IMR-90 (cell line): ENCODE measurements around the gene CTAGE4. TPM values are rescaled to one million over a fixed set of nuclear protein-coding genes. Genes with fewer than 3 reads are reported as not detected.

Experiments
- ATAC-seq: fragments of 200-7000 bp; cut with Tn5 transposase; 2 replicates; pipeline ENCODE4 v1.9.1; 2020; ENCODE audit warnings: low read depth, mild to moderate bottlenecking, moderate library complexity
- BruUV-seq: library from RNA; stranded (reverse); fragments of 400-500 nt; replicated peaks from 2 replicates; lab custom pipeline; 2021; lab: Mats Ljungman, UMichigan
- CTCF ChIA-PET: fragments of 300-600 bp; formaldehyde crosslinking; extraction: SDS; loops from one replicate; lab custom pipeline; 2021; ENCODE audit warnings: antibody characterized with exemption; lab: Yijun Ruan, JAX
- POLR2A ChIA-PET: fragments of 300-600 bp; sonication (Branson Sonifier 250); formaldehyde crosslinking; loops from one replicate; lab custom pipeline; 2022; ENCODE audit warnings: antibody characterized with exemption; ENCODE audit not compliant: unreplicated experiment; lab: Charles Lee
- DNase-seq: peaks from one replicate; pipeline ENCODE4 v3.0.0; 2013
- H2AFZ ChIP-seq: replicated peaks from 2 replicates; pipeline ENCODE3; 2013; ENCODE audit warnings: low read length, mild to moderate bottlenecking; ENCODE audit not compliant: poor library complexity
- H2AK5ac ChIP-seq: 2 replicates; pipeline ENCODE4 v1.6.1; 2013; ENCODE audit warnings: low read depth, low read length, inconsistent platforms
- H2AK9ac ChIP-seq: replicated peaks from 2 replicates; pipeline ENCODE3; 2013; ENCODE audit warnings: mild to moderate bottlenecking, low read depth, low read length, moderate library complexity; ENCODE audit not compliant: poor library complexity
- H2BK120ac ChIP-seq: 2 replicates; pipeline ENCODE4 v1.6.1; 2013; ENCODE audit warnings: low read depth, low read length, inconsistent platforms
- H2BK15ac ChIP-seq: 3 replicates; pipeline ENCODE4 v1.6.1; 2013; ENCODE audit warnings: low read depth, low read length, inconsistent platforms
- H2BK20ac ChIP-seq: 2 replicates; pipeline ENCODE4 v1.6.1; 2013; ENCODE audit warnings: low read depth, mild to moderate bottlenecking, inconsistent platforms, low read length, moderate library complexity
- H2BK5ac ChIP-seq: 2 replicates; pipeline ENCODE4 v1.6.1; 2013; ENCODE audit warnings: mild to moderate bottlenecking, low read depth, low read length, inconsistent platforms; ENCODE audit not compliant: poor library complexity, severe bottlenecking
- H3K14ac ChIP-seq: replicated peaks from 2 replicates; pipeline ENCODE4 v1.6.1; 2013; ENCODE audit warnings: low read depth, low read length, inconsistent platforms
- H3K18ac ChIP-seq: 2 replicates; pipeline ENCODE4 v1.6.1; 2013; ENCODE audit warnings: low read depth, low read length, control low read depth
- H3K23ac ChIP-seq: 2 replicates; pipeline ENCODE4 v1.6.1; 2013; ENCODE audit warnings: low read depth, low read length, inconsistent platforms
- H3K27ac ChIP-seq: 2 replicates; pipeline ENCODE4 v1.5.1; 2013; ENCODE audit warnings: mild to moderate bottlenecking, control low read depth, low read length; ENCODE audit not compliant: insufficient read depth
- H3K27me3 ChIP-seq: 2 replicates; pipeline ENCODE4 v1.6.1; 2013; ENCODE audit warnings: low read length; ENCODE audit not compliant: control insufficient read depth, insufficient read depth
- H3K36me3 ChIP-seq: 2 replicates; pipeline ENCODE4 v1.6.1; 2013; ENCODE audit warnings: low read length, mixed read lengths; ENCODE audit not compliant: control insufficient read depth, insufficient read depth
- H3K4ac ChIP-seq: 2 replicates; pipeline ENCODE4 v1.6.1; 2013; ENCODE audit warnings: low read depth, low read length, inconsistent platforms
- H3K4me1 ChIP-seq: 2 replicates; pipeline ENCODE4 v1.6.1; 2013; ENCODE audit warnings: low read length, mixed read lengths; ENCODE audit not compliant: control insufficient read depth, insufficient read depth
- H3K4me2 ChIP-seq: 2 replicates; pipeline ENCODE4 v1.6.1; 2013; ENCODE audit warnings: low read depth, mild to moderate bottlenecking, control low read depth, low read length, moderate library complexity
- H3K4me3 ChIP-seq: 2 replicates; pipeline ENCODE4 v1.5.1; 2013; ENCODE audit warnings: low read depth, mild to moderate bottlenecking, control low read depth, low read length, moderate library complexity; ENCODE audit not compliant: insufficient read depth
- H3K56ac ChIP-seq: 2 replicates; pipeline ENCODE4 v1.6.1; 2013; ENCODE audit warnings: low read length, inconsistent platforms; ENCODE audit not compliant: insufficient read depth; ENCODE audit errors: extremely low read depth
- H3K79me1 ChIP-seq, 2 experiments: 2 replicates each; pipeline ENCODE4 v1.6.1; 2013; ENCODE audit warnings: low read length in 2 of 2, inconsistent platforms in 1 of 2, low read depth in 1 of 2
- H3K9ac ChIP-seq: 2 replicates; pipeline ENCODE4 v1.6.1; 2013; ENCODE audit warnings: low read depth, low read length, control low read depth
- H3K9me1 ChIP-seq: 2 replicates; pipeline ENCODE4 v1.6.1; 2013; ENCODE audit warnings: low read length, inconsistent platforms; ENCODE audit not compliant: insufficient read depth
- H3K9me3 ChIP-seq: 2 replicates; pipeline ENCODE4 v1.6.1; 2013; ENCODE audit warnings: low read length; ENCODE audit not compliant: control insufficient read depth, insufficient read depth
- H4K20me1 ChIP-seq: 2 replicates; pipeline ENCODE4 v1.6.1; 2013; ENCODE audit warnings: low read length, inconsistent platforms; ENCODE audit not compliant: insufficient read depth
- H4K5ac ChIP-seq: 2 replicates; pipeline ENCODE4 v1.6.1; 2013; ENCODE audit warnings: mild to moderate bottlenecking, low read depth, low read length, control low read depth
- H4K8ac ChIP-seq, 2 experiments: 2 replicates each; pipeline ENCODE4 v1.6.1; 2013; ENCODE audit warnings: low read depth in 2 of 2, low read length in 2 of 2, control low read depth in 1 of 2, inconsistent platforms in 1 of 2
- H4K91ac ChIP-seq: 2 replicates; pipeline ENCODE4 v1.6.1; 2013; ENCODE audit warnings: low read depth, low read length, inconsistent platforms; ENCODE audit not compliant: insufficient read depth
- BHLHE40 ChIP-seq: fragments of 150-350 bp; IDR thresholded peaks from 2 replicates; pipeline ENCODE4 v1.6.1; 2016; ENCODE audit warnings: mild to moderate bottlenecking, low read depth, low read length
- CEBPB ChIP-seq: IDR thresholded peaks from 2 replicates; pipeline ENCODE4 v1.6.1; 2012; ENCODE audit warnings: low read depth, low read length, improper control_type of control experiment
- CHD1 ChIP-seq: IDR thresholded peaks from 2 replicates; pipeline ENCODE4 v1.6.1; 2012; ENCODE audit warnings: low read depth, low read length, improper control_type of control experiment
- CTCF ChIP-seq: conservative IDR thresholded peaks from 2 replicates; pipeline ENCODE4 v1.5.1; 2012; ENCODE audit warnings: mild to moderate bottlenecking, low read depth, low read length, improper control_type of control experiment
- ELK1 ChIP-seq: fragments of 150-350 bp; IDR thresholded peaks from 2 replicates; pipeline ENCODE4 v1.6.1; 2016; ENCODE audit warnings: low read depth, mild to moderate bottlenecking, low read length, moderate library complexity, borderline replicate concordance
- FOS ChIP-seq: fragments of 150-350 bp; IDR thresholded peaks from 2 replicates; pipeline ENCODE4 v1.6.1; 2016; ENCODE audit warnings: low read depth, low read length
- NFE2L2 ChIP-seq: fragments of 150-350 bp; IDR thresholded peaks from 2 replicates; pipeline ENCODE4 v1.6.1; 2016; ENCODE audit warnings: low read depth, mild to moderate bottlenecking, low read length
- POLR2A ChIP-seq: IDR thresholded peaks from 2 replicates; pipeline ENCODE4 v1.6.1; 2012; ENCODE audit warnings: mild to moderate bottlenecking, low read depth, low read length
- RCOR1 ChIP-seq: IDR thresholded peaks from 2 replicates; pipeline ENCODE4 v1.6.1; 2012; ENCODE audit warnings: mild to moderate bottlenecking, low read length, improper control_type of control experiment; ENCODE audit not compliant: insufficient replicate concordance
- SMC3 ChIP-seq: fragments of 150-350 bp; IDR thresholded peaks from 2 replicates; pipeline ENCODE4 v1.6.1; 2016; ENCODE audit warnings: low read depth, mild to moderate bottlenecking, antibody characterized with exemption, low read length, moderate library complexity
- USF2 ChIP-seq: fragments of 150-350 bp; IDR thresholded peaks from 2 replicates; pipeline ENCODE4 v1.6.1; 2017; ENCODE audit warnings: mild to moderate bottlenecking, antibody characterized with exemption, low read length, low read depth
- WGBS, 2 experiments: methylation state at CpG; one replicate each; pipeline versions ENCODE4 v1.1.5 to v1.1.7; 2013; ENCODE audit warnings: missing lambda C conversion rate in 2 of 2; ENCODE audit not compliant: insufficient read length in 1 of 2; ENCODE audit errors: extremely low coverage in 2 of 2; 5-methylcytosine and 5-hydroxymethylcytosine counted together
- dilution Hi-C: fragments of 300-500 bp; cut with HindIII; formaldehyde crosslinking; loops from one replicate; pipeline ENCODE4 v1.14.3; 2018; ENCODE audit warnings: low sequenced_read_pairs; ENCODE audit not compliant: unreplicated experiment
- in situ Hi-C: fragments of 300-500 bp; cut with MboI; formaldehyde crosslinking; loops from 3 replicates; pipeline ENCODE4 v1.14.3; 2019; ENCODE audit warnings: low sequenced_read_pairs, inconsistent platforms, mixed read lengths
- intact Hi-C: fragments of 100-400 bp; cut with micrococcal nuclease; formaldehyde crosslinking; loops from 2 replicates; pipeline ENCODE4 v1.10.0; 2022
- polyA plus RNA-seq, 3 experiments: library from polyadenylated mRNA; depleted of rRNA; stranded (reverse); fragments of >200 nt; gene quantifications; 2 replicates each; pipeline ENCODE4 v1.2.3, GENCODE V29; 2012; ENCODE audit warnings: low replicate concordance in 1 of 3
- total RNA-seq: library from RNA; depleted of rRNA; stranded (reverse); fragments of >200 nt; gene quantifications from 2 replicates; pipeline ENCODE4 v1.2.3, GENCODE V29; 2012

Gene CTAGE4
- total and polyA plus RNA-seq, 2 of the 4 experiments (the other 2 are of a cell fraction), result 0.03 TPM; not detected in 1

- WGBS, 2 experiments, result no CpG with 5 or more reads among the region's 1 CpG
- DNase-seq (no peak), ATAC-seq (no peak)
- CTCF ChIA-PET, result interaction anchor here (1.3 kb wide), 1 partner anchor 10 kb away, joined by 3 read pairs; no protein-coding TSS in a partner anchor
- POLR2A ChIA-PET, result no interaction called here
- TF ChIP-seq SMC3 (no peak), USF2 (no peak), NFE2L2 (no peak), CTCF (no peak), CHD1 (no peak), FOS (no peak), RCOR1 (no peak), POLR2A (no peak), ELK1 (no peak), BHLHE40 (no peak), CEBPB (no peak)
- no peak overlapping the region for H4K8ac ChIP-seq
- no peak overlapping the region for H3K4me2 ChIP-seq
- no peaks in the 10 kb centered on the region for H3K79me1 ChIP-seq
- no peak overlapping the region for H2BK15ac ChIP-seq
- in situ Hi-C loops (no loop called here), dilution Hi-C loops (no loop called here), intact Hi-C loops (no loop called here)
- no peak overlapping the region for H4K91ac ChIP-seq
- no peak overlapping the region for H3K18ac ChIP-seq
- H3K27me3 ChIP-seq, result no peaks in the 10 kb centered on the region
- no peak overlapping the region for H3K56ac ChIP-seq
- H3K9ac ChIP-seq, result no peak overlapping the region
- no peak overlapping the region for H2AK5ac ChIP-seq
- no peaks in the 10 kb centered on the region for H3K4me1 ChIP-seq
- no peaks in the 10 kb centered on the region for H3K9me3 ChIP-seq
- no peak overlapping the region for H3K23ac ChIP-seq
- no peaks in the 10 kb centered on the region for H3K9me1 ChIP-seq
- no TSS peak for BruUV-seq
- H2BK5ac ChIP-seq, result no peak overlapping the region
- no peaks in the 10 kb centered on the region for H4K20me1 ChIP-seq
- H3K4me3 ChIP-seq, result no peak overlapping the region
- H3K36me3 ChIP-seq, result no peaks in the 10 kb centered on the region
- no peak overlapping the region for H2BK20ac ChIP-seq
- H2AFZ ChIP-seq, result no peak overlapping the region
- no peak overlapping the region for H3K4ac ChIP-seq
- no peak overlapping the region for H4K5ac ChIP-seq
- H3K27ac ChIP-seq, result no peak overlapping the region
- no peak overlapping the region for H2AK9ac ChIP-seq
- H2BK120ac ChIP-seq, result no peak overlapping the region
- no peak overlapping the region for H3K14ac ChIP-seq
Observed at GRCh38 chr7:144137501-144137900, 45.8 kb upstream of the CTAGE4 start.
